ENCODE data around the gene RPL27A.

The RPL27A gene

GRCh38 chr11:8701891-8702597, 19.5 kb downstream of the RPL27A start:
- no peak for DNase-seq (ENCODE audit: low spot score)

GRCh38 chr11:8702598-8702915, 20.0 kb downstream of the RPL27A start:
- no peak for DNase-seq (ENCODE audit: low spot score)

GRCh38 chr11:8704136-8704535, 21.5 kb downstream of the RPL27A start:
- no peak for DNase-seq (ENCODE audit: low spot score)

- DNase-seq (ENCODE audit: low spot score) = no peak
Measured at GRCh38 chr11:8705146-8705545, 22.6 kb downstream of the RPL27A start.

- DNase-seq (ENCODE audit: low spot score) = no peak
Measured at GRCh38 chr11:8706673-8707432, 24.3 kb downstream of the RPL27A start.

- no peak for DNase-seq (ENCODE audit: low spot score)
Measured at GRCh38 chr11:8707541-8708191, 25.1 kb downstream of the RPL27A start.

- no peak for DNase-seq (ENCODE audit: low spot score)
Measured at GRCh38 chr11:8709002-8709672, 26.5 kb downstream of the RPL27A start.

- DNase-seq (ENCODE audit: low spot score) = no peak
Measured at GRCh38 chr11:8709777-8710176, 27.2 kb downstream of the RPL27A start.

GRCh38 chr11:8711895-8712442, 29.4 kb downstream of the RPL27A start:
- DNase-seq (ENCODE audit: low spot score) = no peak

GRCh38 chr11:8712506-8712905, 29.9 kb downstream of the RPL27A start:
- no peak for DNase-seq (ENCODE audit: low spot score)

GRCh38 chr11:8713760-8714454, 31.3 kb downstream of the RPL27A start:
- DNase-seq (ENCODE audit: low spot score) = no peak

- no peak for DNase-seq (ENCODE audit: low spot score)
Measured at GRCh38 chr11:8714622-8715225, 32.1 kb downstream of the RPL27A start.

GRCh38 chr11:8715501-8715900, 32.9 kb downstream of the RPL27A start:
- no peak for DNase-seq (ENCODE audit: low spot score)

GRCh38 chr11:8717544-8717875, 34.9 kb downstream of the RPL27A start:
- DNase-seq (ENCODE audit: low spot score) = no peak

- DNase-seq (ENCODE audit: low spot score) = no peak
Measured at GRCh38 chr11:8717876-8718753, 35.5 kb downstream of the RPL27A start.

GRCh38 chr11:8719211-8719649, 36.6 kb downstream of the RPL27A start:
- DNase-seq (ENCODE audit: low spot score) = no peak

- DNase-seq (ENCODE audit: low spot score) = no peak
Measured at GRCh38 chr11:8719721-8720120, 37.1 kb downstream of the RPL27A start.

- no peak for DNase-seq (ENCODE audit: low spot score)
Measured at GRCh38 chr11:8720352-8720751, 37.8 kb downstream of the RPL27A start.

GRCh38 chr11:8720868-8721608, 38.4 kb downstream of the RPL27A start:
- no peak for DNase-seq (ENCODE audit: low spot score)

Data from HuH-7 (cell line).